GM19468 (cell line): ENCODE measurements around the gene KCNK3.

Source experiments
- ATAC-seq: cut with Tn5 transposase; IDR thresholded peaks from one replicate; pipeline ENCODE4 v1.9.1; 2021; ENCODE audit warnings: mild to moderate bottlenecking, moderate library complexity, moderate number of reproducible peaks; ENCODE audit not compliant: unreplicated experiment; ENCODE audit errors: extremely low read depth

The KCNK3 gene

GRCh38 chr2:26724784-26725520, 32.4 kb downstream of the KCNK3 start:
- ATAC-seq, result no peak

GRCh38 chr2:26725521-26725820, 32.9 kb downstream of the KCNK3 start:
- no peak for ATAC-seq

DNA sequence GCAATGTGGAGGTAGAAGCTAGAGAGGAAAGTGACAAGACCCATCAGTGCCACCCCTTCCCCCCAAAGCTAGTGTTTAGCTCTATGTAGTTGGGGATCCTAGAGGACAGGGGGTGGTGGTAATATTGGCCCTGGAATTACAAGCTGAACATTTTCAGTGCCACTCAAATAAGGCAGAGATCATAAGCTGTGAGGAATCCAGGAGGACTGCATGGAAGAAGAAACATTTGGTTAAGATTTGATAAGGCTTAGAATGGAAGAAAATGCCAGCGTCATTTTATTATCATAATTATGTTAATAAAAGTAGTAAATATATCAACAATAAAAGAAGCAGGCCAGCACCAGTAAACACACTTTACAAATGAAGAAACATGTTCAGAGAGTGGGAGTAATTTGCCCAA, 33.7 kb downstream of the KCNK3 start:
- ATAC-seq, result no peak

GRCh38 chr2:26727641-26728561, 35.4 kb downstream of the KCNK3 start:
- ATAC-seq, result no peak

DNA sequence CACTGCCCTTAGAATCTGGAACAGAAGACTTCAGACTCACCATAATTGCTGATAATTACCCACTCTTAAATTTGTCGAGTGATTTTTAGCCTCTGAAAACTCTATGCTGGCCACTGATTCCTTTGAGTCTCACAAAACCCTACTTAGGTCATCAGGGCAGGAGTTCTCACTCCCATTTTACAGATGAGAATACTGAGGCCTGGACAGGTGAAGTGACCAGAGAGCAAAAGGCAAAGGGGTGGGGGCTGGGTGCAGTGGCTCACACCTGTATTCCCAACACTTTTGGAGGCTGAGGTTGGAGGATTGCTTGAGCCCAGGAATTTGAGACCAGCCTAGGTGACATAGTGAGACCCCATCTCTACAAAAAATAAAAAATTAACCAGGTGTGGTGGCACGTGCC, 36.8 kb downstream of the KCNK3 start:
- ATAC-seq, result no peak

- no peak for ATAC-seq
Measured at GRCh38 chr2:26730549-26731344, 38.2 kb downstream of the KCNK3 start.

GRCh38 chr2:26731714-26732113, 39.2 kb downstream of the KCNK3 start:
- no peak for ATAC-seq

GRCh38 chr2:26732446-26732845, 39.9 kb downstream of the KCNK3 start:
- ATAC-seq, result no peak

GRCh38 chr2:26733413-26733812, 40.9 kb downstream of the KCNK3 start:
- ATAC-seq, result no peak

DNA sequence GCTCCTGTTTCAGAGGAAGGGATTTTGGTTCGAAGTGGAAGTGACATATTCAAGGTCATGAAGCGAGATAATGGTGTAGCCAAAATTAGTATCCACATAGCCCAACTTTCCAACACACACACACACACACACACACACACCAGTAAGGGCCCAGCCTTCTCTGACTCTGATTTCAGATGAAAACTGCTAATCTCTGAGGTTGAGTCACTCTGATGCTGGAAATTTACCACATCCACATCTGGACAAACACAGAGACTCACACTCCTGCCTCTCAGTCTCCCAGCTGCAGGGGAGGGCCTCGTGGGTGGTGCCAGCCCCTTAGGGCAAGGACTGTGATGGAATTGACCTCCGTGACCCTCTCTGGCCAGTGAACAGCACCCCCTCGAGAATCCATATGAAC, 42.6 kb downstream of the KCNK3 start:
- ATAC-seq, result no peak

DNA sequence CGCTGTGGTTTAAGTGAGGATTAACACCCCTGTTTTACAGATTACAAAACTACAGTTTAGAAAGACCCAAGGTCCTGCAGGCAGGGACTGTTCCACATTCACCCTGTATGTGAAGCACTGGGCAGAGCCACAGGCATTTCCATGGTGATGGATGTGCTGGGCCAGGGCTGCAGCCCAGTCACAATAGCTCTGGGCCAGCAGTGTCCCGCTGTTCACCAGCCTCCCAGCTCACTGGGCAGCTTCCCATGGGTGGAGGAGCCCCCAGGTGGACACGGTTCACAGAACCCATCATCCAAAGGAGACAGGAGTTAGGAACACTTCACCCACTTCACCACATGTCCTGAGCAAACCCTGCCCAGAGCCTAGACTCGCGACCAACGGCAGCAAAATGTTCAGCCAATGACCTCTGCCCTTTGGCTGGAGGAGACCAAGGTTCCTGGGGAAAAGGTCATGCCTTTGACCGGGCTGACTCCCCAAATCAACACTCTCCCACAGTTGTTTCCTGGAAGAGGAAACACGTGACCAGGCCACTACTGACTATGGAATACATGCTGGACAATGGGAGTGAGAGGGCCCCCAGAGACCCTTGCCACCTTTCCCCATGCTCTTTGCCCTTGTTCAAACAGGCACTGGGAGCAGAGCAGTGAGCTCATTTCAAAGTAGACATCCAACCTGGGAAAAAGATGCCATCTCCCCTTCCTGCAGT, 43.5 kb downstream of the KCNK3 start:
- ATAC-seq, result no peak

DNA sequence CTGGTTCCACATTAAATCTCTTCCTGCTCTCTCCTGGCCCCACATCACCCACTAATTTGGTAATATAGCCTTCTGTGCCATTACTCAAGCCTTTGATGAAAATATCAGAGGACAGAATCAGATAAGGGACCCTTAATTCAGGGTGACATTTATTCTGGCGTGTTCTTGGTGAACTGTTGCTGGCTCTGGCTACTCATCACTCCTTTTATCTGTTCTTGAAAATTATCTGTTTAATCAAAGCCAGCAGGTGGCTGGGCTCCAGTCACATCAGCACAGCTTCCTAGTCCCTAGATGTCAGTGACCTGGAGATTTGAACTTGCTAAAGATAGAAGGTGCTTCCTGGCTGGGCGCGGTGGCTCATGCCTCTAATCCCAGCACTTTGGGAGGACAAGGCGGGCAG, 44.7 kb downstream of the KCNK3 start:
- ATAC-seq, result no peak

DNA sequence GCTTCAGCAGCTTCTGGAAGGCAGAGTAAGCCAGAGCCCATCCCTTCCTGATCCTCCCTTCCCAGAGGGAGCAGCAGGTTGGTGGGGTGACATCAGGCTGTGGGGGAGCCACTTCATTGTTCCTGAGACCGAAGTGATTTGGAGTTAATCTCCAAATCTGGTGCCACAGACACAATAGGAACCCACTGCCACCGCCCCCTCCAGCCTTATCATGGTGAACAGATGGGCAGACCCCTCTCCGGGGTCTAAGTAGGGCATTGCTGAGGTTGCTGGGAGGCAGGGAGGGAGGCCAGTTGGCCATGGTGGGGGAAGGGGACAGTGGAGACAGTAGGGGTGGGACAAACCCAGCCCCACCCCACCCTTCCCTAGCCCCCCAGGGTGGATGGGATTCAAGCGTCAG, 46.0 kb downstream of the KCNK3 start:
- no peak for ATAC-seq

DNA sequence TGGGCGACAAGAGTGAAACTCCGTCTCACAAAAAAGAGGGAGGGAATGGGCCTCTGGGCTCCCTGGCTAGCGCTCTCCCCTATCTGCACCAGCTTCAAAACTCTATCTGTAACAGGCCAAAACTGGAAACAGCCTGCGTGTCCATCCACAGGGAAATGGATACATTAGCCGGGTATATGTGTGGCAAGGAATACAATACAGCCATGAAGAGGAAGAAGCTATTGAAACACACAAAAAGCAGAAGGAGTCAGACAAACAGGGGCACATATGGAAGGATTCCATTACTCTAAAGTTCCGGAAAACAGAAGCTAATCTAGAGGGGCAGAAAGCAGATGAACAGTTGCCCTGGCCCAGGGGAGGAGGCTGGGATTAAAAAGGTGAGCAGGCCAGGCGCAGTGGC, 47.0 kb downstream of the KCNK3 start:
- ATAC-seq, result no peak

- ATAC-seq, result no peak
Measured at GRCh38 chr2:26740346-26740745, 47.8 kb downstream of the KCNK3 start.

DNA sequence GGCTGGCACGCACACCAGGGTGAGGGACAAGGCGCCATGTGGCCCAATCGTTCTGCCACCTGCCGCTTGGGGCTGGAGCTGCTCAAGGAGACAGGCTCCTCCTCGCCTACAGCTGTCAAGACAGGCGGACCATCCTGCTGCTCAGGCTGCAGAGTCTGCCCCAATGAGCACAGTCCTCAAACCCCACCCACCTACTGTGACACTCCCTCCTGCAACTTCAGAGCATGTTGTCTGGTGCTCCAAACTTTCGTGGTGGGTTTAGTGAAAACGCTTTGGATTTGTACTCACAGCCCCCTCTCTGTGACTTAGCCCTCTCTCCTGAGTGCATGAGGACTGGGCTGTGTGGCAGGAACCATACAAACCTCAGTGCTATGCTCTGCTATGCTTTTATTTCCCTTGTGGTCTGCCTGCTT, 48.4 kb downstream of the KCNK3 start:
- no peak for ATAC-seq

GRCh38 chr2:26742048-26742770, 49.7 kb downstream of the KCNK3 start:
- no peak for ATAC-seq

DNA sequence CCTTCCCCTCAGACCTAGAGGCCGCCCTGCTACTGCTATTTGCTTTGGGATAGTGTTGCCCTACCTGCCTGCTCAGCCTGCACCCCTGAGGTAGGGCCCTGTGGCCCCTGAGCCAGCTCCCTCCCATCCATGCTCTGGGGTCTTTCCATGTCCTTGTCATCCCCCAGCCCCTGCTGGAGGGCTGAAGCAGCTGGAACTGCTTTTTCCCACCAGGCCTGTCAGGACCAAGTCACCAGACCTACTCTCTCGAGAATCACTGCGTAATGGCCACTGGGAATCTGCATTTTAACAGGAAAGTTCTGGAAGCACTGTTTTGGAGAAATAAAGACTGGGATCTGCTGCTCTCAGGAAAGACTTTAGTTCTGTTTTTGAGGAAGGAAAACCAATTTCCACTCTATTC, 51.3 kb downstream of the KCNK3 start:
- no peak for ATAC-seq

DNA sequence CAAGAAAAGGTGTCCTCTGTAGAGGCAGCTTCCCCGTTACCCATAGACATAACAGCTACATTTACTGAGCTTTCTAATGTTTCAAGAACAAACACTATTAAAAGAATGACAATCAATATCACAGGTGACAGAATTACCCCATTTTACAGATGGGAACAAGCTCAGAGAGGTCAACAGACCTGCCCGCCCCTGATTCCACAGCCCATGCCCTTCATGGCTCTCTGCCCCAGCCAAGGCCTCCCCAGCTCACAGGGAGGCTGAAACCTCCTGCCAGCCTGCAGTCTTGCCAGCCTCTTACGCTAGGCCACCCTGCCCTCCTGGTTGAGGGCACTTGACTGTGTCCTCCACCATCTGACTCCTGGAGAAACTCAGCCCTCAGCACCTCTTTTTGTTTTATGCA, 52.4 kb downstream of the KCNK3 start:
- no peak for ATAC-seq
